Thyroid gland (tissue), 4 donors: ENCODE data around the gene FOXK1.

Experiments used
- CTCF ChIP-seq, 6 experiments: fragments of 200-600 bp in 3 of 6; fragments of 450-650 bp in 3 of 6; sonication (generic) in 3 of 6; IDR thresholded peaks; one replicate each; pipeline ENCODE4 v1.5.1; 2016 to 2019; ENCODE audit warnings: antibody characterized with exemption in 6 of 6, mild to moderate bottlenecking in 2 of 6, inconsistent platforms in 1 of 6, moderate library complexity in 1 of 6
- POLR2A ChIP-seq, 2 donors: fragments of 450-650 bp; IDR thresholded peaks; one replicate each; pipeline ENCODE4 v1.6.1; 2017; ENCODE audit warnings: antibody characterized with exemption in 2 of 2, mild to moderate bottlenecking in 2 of 2, moderate library complexity in 1 of 2

GRCh38 chr7:4650433-4651047 lies 31.6 kb upstream of the FOXK1 start:
- TF ChIP-seq CTCF (IDR thresholded peaks at IDR 0.05) (no peak), POLR2A (IDR thresholded peaks at IDR 0.05) (no peak)
